Body of pancreas (tissue), 4 donors: Measurements from ENCODE around the gene CLASP1.

Experiments
- CTCF ChIP-seq, 7 experiments: fragments of 450-650 bp in 4 of 7; fragments of 200-600 bp in 3 of 7; sonication (generic) in 3 of 7; IDR thresholded peaks; one replicate each; pipeline ENCODE4 v1.5.1; 2016 to 2019; ENCODE audit warnings: antibody characterized with exemption in 7 of 7
- POLR2A ChIP-seq, 3 donors: fragments of 450-650 bp; IDR thresholded peaks; one replicate each; pipeline ENCODE4 v1.6.1; 2016; ENCODE audit warnings: antibody characterized with exemption in 3 of 3, mild to moderate bottlenecking in 2 of 3

DNA sequence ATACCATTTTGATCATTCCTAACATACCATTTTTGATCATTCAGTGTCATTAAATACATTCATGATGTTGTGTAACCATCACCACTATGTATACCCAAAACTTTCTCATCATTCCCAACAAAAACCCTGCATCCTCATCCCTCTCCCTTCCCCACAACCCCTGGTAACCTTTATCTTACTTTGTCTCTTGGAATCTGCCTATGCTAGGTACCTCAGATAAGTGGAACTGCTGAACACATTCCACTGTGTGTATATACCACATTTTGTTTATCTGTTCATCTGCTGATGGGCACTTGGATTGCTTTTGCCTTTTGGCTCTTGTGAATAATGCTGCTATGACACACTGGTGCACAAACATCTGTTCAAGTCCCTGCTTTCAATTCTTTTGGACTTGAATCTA lies 280.4 kb downstream of the CLASP1 start:
- no peak for TF ChIP-seq CTCF (IDR thresholded peaks at IDR 0.05)
- TF ChIP-seq POLR2A (IDR thresholded peaks at IDR 0.05) = no peak
